Measurements from ENCODE around the gene SCAF8.
"Not testable (repeated sequence)": the region's sequence is repeated elsewhere in the genome, so short reads cannot be mapped to it uniquely, and the experiment has no call there.

The SCAF8 gene

DNA sequence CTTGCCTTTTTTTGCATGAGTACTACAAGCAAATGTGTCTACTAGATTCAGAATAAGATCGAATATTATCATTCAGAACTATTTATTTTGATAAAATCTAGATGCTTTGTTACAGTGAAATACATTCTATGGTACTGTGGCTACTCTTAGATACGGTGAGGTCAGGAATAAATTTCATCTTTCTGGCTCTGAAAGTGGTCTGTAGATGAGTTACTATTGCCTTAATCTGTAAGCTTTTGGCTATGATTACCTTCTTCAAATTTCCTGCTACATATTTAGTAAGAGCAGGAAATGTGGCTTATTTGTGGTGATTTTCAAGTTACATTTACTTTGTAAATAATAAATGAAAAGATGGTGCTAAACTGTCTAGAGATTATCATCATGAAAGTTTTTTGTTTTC lies 50.0 kb downstream of the SCAF8 start:
- DNase-seq, result no peak

DNA sequence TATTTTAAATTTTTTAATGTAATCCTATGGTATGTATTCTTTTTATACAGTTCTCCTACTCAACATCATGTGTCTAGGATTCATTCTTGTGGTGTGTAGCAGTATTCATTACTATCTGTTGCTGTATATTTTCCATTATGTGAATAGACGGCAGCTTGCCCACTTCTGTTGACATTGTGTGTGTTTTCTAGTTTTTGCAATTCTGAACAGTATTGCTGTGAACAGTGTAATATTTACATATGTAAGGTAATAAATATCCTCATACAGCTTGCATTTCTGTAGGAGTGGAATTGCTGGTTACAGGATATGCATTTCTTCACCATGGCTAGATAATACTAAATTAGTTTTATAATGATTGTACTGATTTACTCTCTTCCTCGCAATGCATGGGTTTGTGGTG lies 51.9 kb downstream of the SCAF8 start:
- no peak for DNase-seq

DNA sequence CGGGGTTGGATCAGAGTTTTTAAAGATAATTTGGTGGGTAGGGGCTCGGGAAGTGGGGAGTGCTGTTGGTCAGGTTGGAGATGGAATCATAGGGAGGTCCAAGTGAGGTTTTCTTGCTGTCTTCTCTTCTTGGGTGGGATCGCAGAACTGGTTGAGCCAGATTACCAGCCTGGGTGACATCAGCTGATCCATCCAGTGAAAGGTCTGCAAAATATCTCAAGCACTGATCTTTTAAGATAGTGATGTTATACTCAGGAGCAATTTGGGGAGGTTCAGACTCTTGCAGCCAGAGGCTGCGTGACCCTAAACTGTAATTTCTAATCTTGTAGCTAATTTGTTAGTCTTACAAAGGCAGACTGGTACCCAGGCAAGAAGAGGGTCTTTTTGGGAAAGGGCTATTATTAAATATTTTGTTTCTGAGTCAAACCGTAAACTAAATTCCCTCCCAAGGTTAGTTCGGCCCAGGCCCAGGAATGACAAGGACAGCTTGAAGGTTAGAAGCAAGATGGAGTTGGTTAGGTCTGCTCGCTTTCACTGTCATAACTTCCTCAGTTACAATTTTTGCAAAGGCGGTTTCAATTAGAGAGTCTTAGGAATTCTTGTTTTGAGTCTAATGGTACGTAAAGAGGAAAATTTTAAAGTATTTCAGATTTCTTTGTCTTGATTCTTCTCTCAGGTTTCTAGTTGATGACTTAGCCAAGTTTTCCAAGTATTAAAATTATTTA lies 53.1 kb downstream of the SCAF8 start:
- no peak for DNase-seq

DNA sequence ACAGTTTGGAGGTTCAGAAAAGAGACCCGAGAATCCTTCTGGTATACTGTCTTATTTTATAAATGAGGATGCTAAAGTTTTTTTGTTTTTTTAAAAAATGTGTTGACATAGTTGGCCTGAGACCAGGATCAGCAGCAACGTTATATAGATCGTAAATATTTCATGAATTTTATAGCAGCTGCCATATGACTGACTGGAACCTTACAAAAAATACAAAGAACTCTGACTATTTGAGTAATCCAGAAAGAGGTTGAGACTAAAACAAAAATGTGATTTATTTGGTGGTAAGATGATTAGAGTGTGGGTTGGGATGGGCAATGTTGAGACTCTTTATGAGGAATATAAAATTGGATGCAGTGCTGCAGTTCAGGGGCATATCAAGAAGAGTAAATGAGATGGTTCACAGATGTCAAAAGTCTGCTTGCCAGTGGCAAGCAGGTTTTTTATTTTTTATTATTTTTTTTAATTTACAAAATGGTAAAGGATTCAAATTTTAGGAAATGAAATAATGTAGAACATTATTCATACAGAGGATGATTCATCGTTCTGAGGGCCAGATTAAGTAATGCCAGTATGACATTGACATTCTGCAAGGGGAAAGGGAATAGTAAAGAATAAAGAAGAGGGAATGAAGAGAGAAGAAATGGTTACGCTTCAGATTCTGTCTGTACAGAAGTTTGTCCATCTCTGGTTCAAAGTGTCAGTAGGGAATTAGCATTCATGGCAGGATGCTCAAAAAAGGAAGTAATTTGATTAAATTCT lies 58.5 kb downstream of the SCAF8 start:
- peak; percentile 59 for DNase-seq

DNA sequence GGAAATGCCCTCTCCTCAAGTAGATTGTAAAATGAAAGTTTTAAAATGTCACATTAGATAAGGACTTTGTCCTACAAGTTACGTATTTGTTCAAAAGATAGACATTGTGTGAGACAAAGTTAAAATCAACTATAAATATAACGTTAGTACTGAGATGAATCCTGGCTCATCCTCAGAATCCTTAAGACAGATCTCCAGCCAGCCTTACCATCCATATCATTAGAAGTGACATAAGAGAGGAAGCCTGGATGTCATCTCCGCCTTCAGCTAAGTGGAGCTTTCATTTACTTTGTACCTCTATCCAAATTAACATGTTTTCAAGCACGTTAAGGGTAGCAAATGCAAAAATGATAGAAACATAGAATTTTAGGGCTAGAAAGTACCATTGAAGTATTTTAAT lies 59.1 kb downstream of the SCAF8 start:
- DNase-seq, result no peak

DNA sequence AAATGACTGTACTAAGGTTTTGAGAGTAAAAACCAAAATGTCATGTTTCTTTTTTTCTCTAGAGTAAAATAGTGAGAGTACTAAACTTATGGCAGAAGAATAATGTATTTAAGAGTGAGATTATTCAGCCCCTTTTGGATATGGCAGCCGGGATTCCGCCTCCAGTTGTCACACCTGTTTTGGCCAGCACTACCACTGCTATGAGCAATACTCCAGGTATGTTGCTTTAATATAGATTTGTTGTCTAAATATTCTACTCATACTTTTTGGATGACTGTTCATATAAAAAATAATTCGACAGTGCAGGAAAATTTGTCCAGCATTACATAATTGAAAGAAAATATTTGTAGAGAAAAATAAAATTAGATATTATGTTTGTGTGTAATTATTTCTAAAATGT lies 59.5 kb downstream of the SCAF8 start:
- no peak for DNase-seq

DNA sequence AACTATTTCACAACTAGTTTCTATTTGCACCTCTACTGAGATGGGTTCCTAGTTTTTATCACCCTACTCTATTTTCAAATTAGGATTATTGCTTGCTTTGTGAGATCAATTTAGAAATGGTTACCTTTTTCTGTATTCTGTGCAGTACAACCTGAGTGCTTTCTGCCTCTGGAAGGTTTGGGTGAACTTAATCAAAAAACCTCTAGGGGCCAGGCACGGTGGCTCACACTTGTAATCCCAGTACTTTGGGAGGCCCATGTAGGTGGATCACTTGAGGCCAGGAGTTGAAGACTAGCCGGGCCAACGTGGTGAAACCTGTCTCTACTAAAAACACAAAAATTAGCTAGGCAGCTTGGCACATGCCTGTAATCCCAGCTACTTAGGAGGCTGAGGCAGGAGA lies 63.3 kb downstream of the SCAF8 start:
- no peak for DNase-seq

DNA sequence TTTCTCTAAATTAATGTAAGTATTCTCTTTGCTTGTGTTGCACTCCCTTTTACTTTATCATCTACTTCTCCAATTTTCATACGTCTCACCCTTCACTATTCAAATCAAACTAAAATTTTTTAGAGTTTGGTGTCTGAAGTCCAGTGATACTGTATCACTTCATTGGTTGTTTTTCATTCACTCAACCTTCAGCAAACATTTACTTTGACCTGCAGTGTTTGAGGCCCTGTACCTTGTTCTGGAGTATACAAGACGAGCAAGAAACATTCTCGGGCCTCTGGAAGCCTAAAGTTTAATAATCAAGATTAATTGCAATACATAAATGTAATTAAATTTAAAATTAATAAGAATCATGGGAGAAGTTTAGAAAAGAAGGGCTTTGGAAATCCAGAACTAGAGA lies 64.6 kb downstream of the SCAF8 start:
- no peak for DNase-seq

DNA sequence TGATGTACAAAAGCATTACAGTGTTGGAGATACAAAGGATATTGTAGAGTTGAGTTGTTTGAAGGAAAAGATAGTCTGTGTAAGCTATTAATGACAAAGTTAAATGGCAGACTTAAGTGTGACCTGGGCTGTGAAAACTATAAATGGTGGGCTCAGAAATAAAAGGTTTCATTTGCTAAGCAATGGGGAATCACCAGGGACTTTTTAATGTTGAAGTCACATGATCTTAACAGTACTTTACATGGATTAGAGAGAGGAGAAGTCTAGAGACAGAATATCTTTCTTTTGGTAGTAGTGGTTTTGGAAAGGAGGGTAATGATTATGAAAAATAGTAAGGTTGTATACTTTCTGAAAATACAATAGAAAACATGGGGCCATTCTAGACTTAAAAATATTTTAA lies 67.1 kb downstream of the SCAF8 start:
- DNase-seq, result peak; percentile 15

DNA sequence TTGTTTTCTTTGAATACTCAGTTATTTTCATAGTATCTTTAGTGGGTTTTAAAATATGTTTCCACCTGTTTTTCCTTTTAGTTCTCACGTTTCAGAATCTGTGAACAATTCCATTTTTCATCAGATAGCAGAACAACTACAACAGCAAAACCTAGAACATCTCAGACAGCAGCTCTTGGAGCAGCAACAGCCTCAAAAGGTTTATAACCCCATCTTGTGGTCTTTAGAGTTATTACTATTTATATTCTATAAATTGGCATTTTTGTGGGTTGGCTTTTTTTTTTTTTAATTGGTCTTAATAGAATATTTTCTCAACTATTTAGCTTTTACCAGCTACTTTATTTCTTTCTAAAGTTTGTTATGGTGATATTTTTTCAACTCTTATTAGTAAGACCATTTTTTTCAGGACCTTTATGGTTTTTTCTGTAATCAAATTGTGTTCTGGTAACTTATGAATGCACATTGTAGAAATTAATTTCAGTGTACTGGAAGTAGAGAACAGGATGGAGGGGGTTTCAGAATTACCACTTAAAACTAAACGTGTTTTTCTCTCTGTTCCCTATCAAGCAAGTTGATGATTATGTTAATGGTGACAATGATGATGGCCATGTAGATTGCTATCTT lies 72.2 kb downstream of the SCAF8 start:
- DNase-seq, result peak; percentile 53

DNA sequence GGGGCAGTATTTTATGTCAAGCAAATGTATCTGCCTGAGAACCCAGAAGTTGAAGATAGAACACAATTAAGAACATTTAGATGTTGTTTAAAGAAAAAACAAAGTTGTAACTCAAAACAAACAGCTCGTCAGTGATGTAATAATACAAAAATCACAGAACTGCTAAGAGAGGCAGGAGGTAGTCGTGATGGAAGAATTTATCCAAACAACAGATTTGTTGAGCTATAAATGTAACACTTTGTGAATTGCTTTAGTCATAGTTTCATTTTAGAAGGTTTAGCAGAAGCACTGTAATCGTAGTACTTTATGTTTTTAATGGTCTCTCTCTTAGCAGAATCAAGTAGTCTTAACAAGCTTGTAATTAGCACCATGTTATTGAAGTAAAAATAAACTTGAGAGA lies 73.6 kb downstream of the SCAF8 start:
- no peak for DNase-seq

DNA sequence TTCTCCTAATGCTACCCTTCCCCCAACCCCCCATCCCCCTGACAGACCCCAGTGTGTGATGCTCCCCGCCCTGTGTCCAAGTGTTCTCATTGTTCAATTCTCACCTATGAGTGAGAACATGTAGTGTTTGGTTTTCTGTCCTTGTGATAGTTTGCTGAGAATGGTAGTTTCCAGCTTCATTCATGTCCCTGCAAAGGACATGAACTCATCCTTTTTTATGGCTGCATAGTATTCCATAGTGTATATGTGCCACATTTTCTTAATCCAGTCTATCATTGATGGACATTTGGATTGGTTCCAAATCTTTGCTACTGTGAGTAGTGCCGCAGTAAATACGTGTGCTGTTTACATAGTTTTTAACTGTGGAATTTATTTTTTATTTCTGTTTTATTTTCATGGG lies 78.4 kb downstream of the SCAF8 start:
- DNase-seq, result not testable (repeated sequence)

DNA sequence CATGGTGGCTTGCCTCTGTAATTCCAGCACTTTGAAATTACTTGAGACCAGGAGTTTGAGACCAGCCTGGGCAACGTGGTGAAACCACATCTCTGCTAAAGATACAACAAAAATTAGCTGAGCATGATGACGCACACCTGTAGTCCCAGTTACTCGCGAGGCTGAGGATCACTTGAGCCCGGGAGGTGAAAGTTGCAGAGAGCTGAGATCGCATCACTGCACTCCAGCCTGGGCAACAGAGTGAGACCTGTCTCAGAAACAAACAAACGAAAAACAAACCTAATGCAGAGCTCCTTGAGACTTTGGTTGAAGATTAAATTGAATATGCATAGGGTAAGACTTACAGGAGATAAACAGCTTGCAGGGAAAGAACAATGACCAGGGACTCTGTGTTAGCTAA lies 80.8 kb downstream of the SCAF8 start:
- no peak for DNase-seq

DNA sequence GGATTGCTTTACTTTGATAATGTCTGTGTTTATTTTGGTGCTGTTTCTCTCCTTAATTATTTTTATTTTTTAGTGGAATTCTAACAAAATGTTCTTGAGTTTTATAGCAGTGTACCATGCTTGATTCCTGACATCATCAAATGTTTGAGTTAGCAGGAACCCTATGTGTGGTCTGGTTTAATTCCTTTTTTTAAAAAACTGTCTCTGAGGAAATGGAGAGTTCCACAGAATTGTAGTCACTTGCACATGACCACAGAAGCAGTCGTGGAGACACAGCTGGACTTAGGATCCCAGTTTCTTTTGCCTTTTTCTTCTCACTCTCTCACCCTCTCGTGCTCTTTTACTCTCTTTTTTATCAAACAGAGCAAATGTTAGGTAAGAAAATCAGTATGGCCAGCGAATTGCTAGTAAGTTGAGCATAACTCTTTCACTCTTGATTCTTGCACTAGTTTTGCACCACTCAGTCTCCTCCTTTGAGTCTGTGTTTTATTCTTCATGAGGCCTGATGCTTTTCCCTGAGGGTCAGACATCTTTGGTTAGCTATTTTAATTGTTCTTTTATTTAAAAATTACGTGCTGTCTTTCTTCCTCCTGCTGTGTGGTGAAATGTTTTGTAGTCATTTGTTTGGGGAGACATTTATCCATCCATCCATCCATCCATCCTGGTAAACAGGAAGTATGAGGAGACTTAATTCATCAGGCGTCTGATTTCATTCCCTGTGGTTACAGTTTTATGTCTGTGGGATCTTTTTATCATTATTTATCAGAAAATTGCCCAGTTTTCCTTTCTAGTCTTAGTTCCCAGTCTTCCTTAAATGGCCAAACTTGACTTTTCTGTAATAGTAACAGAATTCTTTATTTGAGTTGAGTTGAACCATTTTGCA lies 83.0 kb downstream of the SCAF8 start:
- peak; percentile 37 for DNase-seq

DNA sequence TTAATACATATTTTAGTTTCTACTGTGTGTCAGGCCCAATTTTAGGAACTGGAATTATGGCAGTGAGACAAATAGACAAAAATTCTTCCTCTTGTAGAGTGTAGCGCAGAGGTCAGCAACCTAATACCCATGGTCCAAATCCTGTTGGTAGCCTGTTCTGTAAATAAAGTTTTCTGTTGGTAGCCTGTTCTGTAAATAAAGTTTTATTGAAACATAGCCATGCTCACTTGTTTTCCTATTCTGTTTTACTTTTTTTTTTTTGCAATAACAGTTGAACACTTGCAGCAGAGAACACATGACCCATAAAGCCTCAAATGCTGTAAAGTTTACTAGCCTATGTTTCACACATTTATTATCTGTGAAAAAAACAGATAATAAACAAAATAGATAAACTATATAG lies 87.9 kb downstream of the SCAF8 start:
- DNase-seq, result no peak

DNA sequence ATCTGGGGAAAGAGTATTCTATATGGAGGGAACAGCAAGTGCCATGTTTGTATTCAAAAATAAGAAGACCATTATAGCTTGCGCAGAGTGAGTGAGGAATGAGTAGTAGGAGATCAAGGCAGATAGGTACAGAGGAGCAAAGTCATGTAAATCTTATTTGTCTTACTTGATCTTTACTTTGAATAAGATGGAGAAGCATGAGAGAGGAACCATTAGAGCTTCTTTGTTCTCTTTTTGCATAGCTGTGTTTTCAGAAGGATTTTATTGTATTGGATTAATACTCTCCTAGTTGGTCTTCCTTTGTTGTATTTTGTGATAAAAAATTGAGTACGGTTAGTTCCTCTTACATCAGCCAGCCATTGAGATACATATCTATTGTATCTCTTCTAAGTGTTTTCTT lies 88.4 kb downstream of the SCAF8 start:
- DNase-seq, result no peak

DNA sequence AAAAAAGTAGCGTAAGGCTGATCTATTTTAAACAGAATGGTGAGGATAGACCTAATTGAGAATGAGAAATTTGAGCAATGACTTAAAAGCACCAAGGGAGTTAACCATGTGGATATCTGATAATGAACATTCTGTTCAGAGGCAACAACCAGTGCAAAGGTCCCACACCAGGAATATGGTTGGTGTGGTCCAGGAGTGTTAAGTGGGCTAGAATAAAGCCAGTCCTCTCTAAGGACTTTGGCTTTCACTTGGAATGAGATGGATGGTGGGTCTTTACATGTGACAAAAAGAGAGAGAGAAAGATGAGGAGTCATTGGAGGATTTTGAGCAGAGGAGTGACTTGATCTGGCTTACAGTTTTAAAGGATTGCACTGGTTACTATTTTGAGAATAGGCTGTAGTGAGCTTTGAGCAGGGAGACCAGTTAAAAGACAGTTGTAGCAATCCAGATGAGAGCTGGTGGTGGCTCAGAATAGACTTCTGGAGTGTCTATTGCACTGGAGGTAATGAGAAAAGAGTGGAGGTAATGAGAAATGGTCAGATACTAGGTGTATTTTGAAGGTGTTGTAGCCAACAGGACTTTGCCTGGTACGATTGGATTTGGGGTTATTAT lies 89.8 kb downstream of the SCAF8 start:
- DNase-seq, result no peak

DNA sequence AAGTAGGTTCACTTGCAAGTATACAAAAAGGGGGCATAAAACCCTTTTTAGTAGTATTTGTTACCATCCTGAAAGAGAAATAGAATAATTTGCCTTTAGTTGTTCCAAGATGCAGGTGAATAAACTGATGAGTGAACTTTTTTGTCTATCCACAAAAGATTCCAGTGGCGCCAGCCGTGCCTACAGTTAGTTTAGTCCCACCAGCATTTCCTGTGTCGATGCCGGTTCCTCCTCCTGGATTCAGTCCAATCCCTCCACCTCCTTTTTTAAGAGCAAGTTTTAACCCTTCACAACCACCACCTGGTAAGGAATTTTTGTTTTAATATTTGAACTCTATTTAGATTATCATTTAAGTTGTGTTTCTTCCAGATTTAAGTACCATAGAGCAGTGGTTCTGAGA lies 90.9 kb downstream of the SCAF8 start:
- DNase-seq, result no peak

DNA sequence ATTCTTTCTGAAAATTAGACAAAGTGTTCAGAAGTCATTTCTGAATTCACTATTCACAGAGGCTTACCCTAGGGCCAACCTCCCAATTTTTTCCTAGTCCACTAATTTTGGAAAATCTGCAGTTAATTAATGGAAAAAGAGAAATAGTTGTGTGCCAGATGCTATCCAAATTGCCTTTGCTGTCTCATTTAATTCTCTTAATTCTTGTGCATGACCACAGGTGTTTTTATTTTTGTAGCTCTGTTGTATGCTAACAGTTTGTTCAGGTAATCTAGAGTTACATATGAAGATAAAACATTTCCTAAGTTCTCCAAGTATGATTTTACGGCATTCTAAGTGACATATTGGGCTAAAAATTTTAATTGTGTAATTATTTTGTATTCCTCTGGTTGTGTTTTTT lies 96.8 kb downstream of the SCAF8 start:
- no peak for DNase-seq

DNA sequence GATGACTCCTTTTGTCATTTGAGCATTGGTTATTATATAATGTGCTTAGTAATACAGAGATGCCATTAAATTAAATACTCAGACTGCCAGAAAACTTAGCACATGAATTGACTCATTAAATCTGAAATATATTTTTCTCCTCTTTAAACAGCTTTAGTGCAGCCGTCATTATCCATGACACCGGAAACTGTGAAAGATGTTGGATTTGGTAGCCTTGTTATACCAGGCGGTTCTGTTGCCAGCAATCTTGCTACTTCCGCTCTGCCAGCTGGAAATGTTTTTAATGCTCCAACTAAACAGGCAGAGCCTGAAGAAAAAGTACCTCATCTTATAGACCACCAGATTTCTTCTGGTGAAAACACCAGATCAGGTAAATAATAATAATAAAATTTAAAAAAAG lies 97.6 kb downstream of the SCAF8 start:
- DNase-seq, result no peak

DNA sequence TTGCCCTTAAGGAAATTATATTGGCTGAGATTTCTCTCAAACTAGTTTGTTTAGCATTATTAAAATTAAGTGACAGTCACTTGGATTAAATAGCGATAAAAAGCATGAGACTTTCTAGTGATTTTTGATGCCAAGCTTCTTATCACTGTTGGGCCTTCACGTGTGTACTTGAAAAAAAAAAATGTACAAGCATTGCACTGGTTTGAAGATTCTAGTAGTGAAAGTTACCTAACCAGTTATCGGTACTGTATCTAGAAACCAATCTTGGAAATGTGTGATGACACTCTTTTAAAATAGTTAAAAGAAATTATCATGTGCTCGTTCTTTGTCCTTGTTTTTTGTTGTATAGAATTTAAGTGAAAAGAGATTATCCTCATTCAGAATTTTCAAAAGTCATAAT lies 102.1 kb downstream of the SCAF8 start:
- DNase-seq, result no peak

DNA sequence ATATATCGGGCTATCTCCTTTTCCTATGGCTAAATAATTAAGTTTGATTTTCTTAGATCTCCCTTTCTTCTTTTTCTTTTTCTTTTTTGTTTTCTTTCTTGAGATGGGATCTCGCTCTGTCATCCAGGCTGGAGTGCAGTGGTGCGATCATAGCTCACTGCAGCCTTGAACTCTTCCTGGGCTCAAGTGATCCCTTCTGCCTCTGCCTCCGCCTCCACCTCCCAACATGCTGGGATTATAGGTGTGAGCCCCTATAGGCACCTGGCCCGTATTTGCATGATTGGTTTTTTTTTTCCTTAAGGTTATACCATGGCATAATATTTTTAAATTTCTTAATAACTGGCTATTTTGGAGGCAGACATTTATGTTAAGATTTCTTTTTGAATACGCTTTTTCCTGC lies 106.3 kb downstream of the SCAF8 start:
- no peak for DNase-seq

DNA sequence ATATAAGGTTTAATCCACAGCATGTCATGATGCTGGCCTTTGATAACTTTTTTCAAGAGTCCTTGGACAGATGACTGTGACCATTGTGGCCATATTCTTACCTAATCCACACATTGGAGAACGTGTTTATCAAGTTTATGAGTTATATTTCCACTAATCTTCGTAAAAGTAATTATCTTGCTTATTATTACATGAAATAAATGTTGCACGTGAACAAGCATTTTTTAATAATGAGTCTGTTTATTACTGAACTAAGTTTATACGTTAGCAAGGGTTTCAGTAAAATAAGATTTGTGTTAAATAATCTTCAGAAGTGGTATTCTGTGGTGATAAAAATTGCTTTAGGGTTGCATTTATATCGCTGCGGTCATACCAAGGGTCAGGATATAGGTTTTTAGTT lies 107.1 kb downstream of the SCAF8 start:
- no peak for DNase-seq
